HEK293 (cell line): ENCODE measurements around the gene RPRM.

Experiments used
- CTCF ChIA-PET: fragments of 350-600 bp; formaldehyde crosslinking; extraction: SDS; loops from one replicate; lab custom pipeline; 2021; ENCODE audit warnings: antibody characterized with exemption; lab: Yijun Ruan, JAX
- POLR2A ChIA-PET: fragments of 300-600 bp; formaldehyde crosslinking; extraction: SDS; loops from one replicate; lab custom pipeline; 2020; ENCODE audit warnings: antibody characterized with exemption, inconsistent platforms; lab: Yijun Ruan, JAX
- H3K27ac ChIP-seq: fragments of 200-500 bp; sonication (Bioruptor generic); 2 replicates; pipeline ENCODE4 v1.5.1; 2014; ENCODE audit warnings: low read depth, low read length, control low read depth, inconsistent platforms; ENCODE audit errors: extremely low read depth
- H3K36me3 ChIP-seq, 2 experiments: fragments of 200-500 bp in 1 of 2; sonication (Bioruptor generic) in 1 of 2; 1 replicate in 1 of 2; 2 replicates in 1 of 2; pipeline ENCODE4 v1.5.1; 2014 to 2017; ENCODE audit warnings: inconsistent platforms in 2 of 2, low read length in 2 of 2; ENCODE audit not compliant: control insufficient read depth in 2 of 2, insufficient read depth in 1 of 2
- H3K4me1 ChIP-seq: fragments of 200-500 bp; sonication (Bioruptor generic); 2 replicates; pipeline ENCODE4 v1.5.1; 2014; ENCODE audit warnings: mild to moderate bottlenecking, low read length, inconsistent platforms; ENCODE audit not compliant: control insufficient read depth, insufficient read depth
- H3K4me3 ChIP-seq: 2 replicates; pipeline ENCODE4 v1.5.1; 2011; ENCODE audit warnings: low read depth, mild to moderate bottlenecking, control low read depth, low read length, moderate library complexity
- H3K9me3 ChIP-seq: fragments of 200-500 bp; sonication (Bioruptor generic); 2 replicates; pipeline ENCODE4 v1.5.1; 2014; ENCODE audit warnings: low read depth, low read length, inconsistent platforms; ENCODE audit not compliant: control insufficient read depth, insufficient read depth
- ELK4 ChIP-seq: IDR thresholded peaks from 2 replicates; pipeline ENCODE4 v1.6.1; 2011; ENCODE audit warnings: mild to moderate bottlenecking, low read depth, low read length, borderline replicate concordance
- OSR2 ChIP-seq: fragments of 450-650 bp; formaldehyde crosslinking; IDR thresholded peaks from 2 replicates; pipeline ENCODE4 v1.5.1; 2016; ENCODE audit warnings: missing biosample characterization, missing genetic modification characterization
- PRDM1 ChIP-seq: fragments of 450-650 bp; formaldehyde crosslinking; IDR thresholded peaks from 2 replicates; pipeline ENCODE4; 2016; ENCODE audit warnings: missing biosample characterization, missing genetic modification characterization
- PRDM6 ChIP-seq: fragments of 450-650 bp; formaldehyde crosslinking; IDR thresholded peaks from 2 replicates; pipeline ENCODE4 v1.5.1; 2017; ENCODE audit warnings: missing biosample characterization, missing genetic modification characterization
- RBAK ChIP-seq: fragments of 450-650 bp; formaldehyde crosslinking; IDR thresholded peaks from 2 replicates; pipeline ENCODE4 v1.5.1; 2016; ENCODE audit warnings: missing biosample characterization, missing genetic modification characterization
- REST ChIP-seq: fragments of 450-650 bp; formaldehyde crosslinking; IDR thresholded peaks from 2 replicates; pipeline ENCODE4 v1.5.1; 2016; ENCODE audit warnings: missing biosample characterization, missing genetic modification characterization
- ZNF18 ChIP-seq: fragments of 450-650 bp; formaldehyde crosslinking; IDR thresholded peaks from 2 replicates; pipeline ENCODE4 v1.5.1; 2016; ENCODE audit warnings: missing biosample characterization, missing genetic modification characterization
- ZNF510 ChIP-seq: fragments of 450-650 bp; formaldehyde crosslinking; IDR thresholded peaks from 2 replicates; pipeline ENCODE4 v1.5.1; 2018; ENCODE audit warnings: mild to moderate bottlenecking, missing genetic modification characterization, missing biosample characterization; ENCODE audit not compliant: insufficient replicate concordance
- ZNF621 ChIP-seq: fragments of 450-650 bp; formaldehyde crosslinking; IDR thresholded peaks from 2 replicates; pipeline ENCODE4 v1.5.1; 2017; ENCODE audit warnings: missing biosample characterization, missing genetic modification characterization

Gene RPRM

GRCh38 chr2:153474876-153475435, 3.6 kb downstream of the RPRM start:
- Histone ChIP-seq H3K9me3 (no peaks in the 10 kb centered on the region), H3K27ac (no peak overlapping the region), H3K4me3 (no peak overlapping the region), H3K4me1 (peaks cover 22% of the 10 kb centered on the region), H3K36me3 (no peaks in the 10 kb centered on the region)
- POLR2A ChIA-PET, result no interaction called here
- CTCF ChIA-PET, result no interaction called here
- TF ChIP-seq ZNF510 (tag by site-specific recombination) (no peak), ZNF621 (tag by site-specific recombination) (no peak)

- H3K27ac ChIP-seq, result no peak overlapping the region
- H3K4me3 ChIP-seq, result no peak overlapping the region
- H3K4me1 ChIP-seq, result peaks cover 17% of the 10 kb centered on the region
- CTCF ChIA-PET, result no interaction called here
- H3K9me3 ChIP-seq, result no peaks in the 10 kb centered on the region
- POLR2A ChIA-PET, result no interaction called here
- H3K36me3 ChIP-seq, result no peaks in the 10 kb centered on the region
- TF ChIP-seq PRDM1 (tag by site-specific recombination) (no peak), OSR2 (tag by site-specific recombination) (peak; percentile 31; the same call in 1 of the 2 replicates), REST (tag by site-specific recombination) (peak; percentile 71)
Measured at GRCh38 chr2:153474407-153474806, 4.2 kb downstream of the RPRM start.

- ChIA-PET CTCF (interaction anchor here (1.1 kb wide), 1 partner anchor 181 kb away, joined by 4 read pairs; no protein-coding TSS in a partner anchor), POLR2A (no interaction called here)
- TF ChIP-seq PRDM1 (tag by site-specific recombination), result no peak
- TF ChIP-seq ZNF18, result no peak
- TF ChIP-seq ELK4, result no peak
- no peaks in the 10 kb centered on the region for H3K36me3 ChIP-seq
- peaks cover 12% of the 10 kb centered on the region for H3K4me1 ChIP-seq
- H3K4me3 ChIP-seq, result no peak overlapping the region
- H3K9me3 ChIP-seq, result no peaks in the 10 kb centered on the region
- no peak overlapping the region for H3K27ac ChIP-seq
Measured at GRCh38 chr2:153470867-153471266, 7.7 kb downstream of the RPRM start.

- H3K36me3 ChIP-seq, result no peaks in the 10 kb centered on the region
- POLR2A ChIA-PET, result no interaction called here
- CTCF ChIA-PET, result no interaction called here
- TF ChIP-seq RBAK (no peak), PRDM6 (tag by site-specific recombination) (0 out of 2 replicates have a peak, but pooled peaks have one; percentile 36)
- H3K4me1 ChIP-seq, result peaks cover 13% of the 10 kb centered on the region
- no peak overlapping the region for H3K4me3 ChIP-seq
- H3K9me3 ChIP-seq, result no peaks in the 10 kb centered on the region
- no peak overlapping the region for H3K27ac ChIP-seq
Measured at GRCh38 chr2:153464395-153464794, 14.2 kb downstream of the RPRM start.
